SK-N-SH treated with all-trans-retinoic acid at 6 μM for 48 hours (cell line): Measurements from ENCODE around the gene KCNJ18.
"Not testable (repeated sequence)": the region's sequence is repeated elsewhere in the genome, so short reads cannot be mapped to it uniquely, and the experiment has no call there.

ENCODE experiments used
- BACH2 ChIP-seq: fragments of 250-450 bp; sonication (Bioruptor Pico); IDR thresholded peaks from 2 replicates; pipeline ENCODE4 v1.9.0; 2021; ENCODE audit warnings: mild to moderate bottlenecking, borderline replicate concordance
- CSRNP3 ChIP-seq: fragments of 250-450 bp; sonication (Bioruptor Pico); IDR thresholded peaks from 2 replicates; pipeline ENCODE4 v1.5.1; 2021; ENCODE audit warnings: mild to moderate bottlenecking, moderate library complexity
- PATZ1 ChIP-seq: fragments of 250-450 bp; sonication (Bioruptor Pico); IDR thresholded peaks from 2 replicates; pipeline ENCODE4 v1.8.0; 2020; ENCODE audit warnings: mild to moderate bottlenecking, moderate library complexity, borderline replicate concordance
- PPARA ChIP-seq: fragments of 250-450 bp; sonication (Bioruptor Pico); IDR thresholded peaks from 2 replicates; pipeline ENCODE4 v1.5.0; 2020; ENCODE audit warnings: mild to moderate bottlenecking, borderline replicate concordance
- ZFP3 ChIP-seq: fragments of 250-450 bp; sonication (Bioruptor Pico); IDR thresholded peaks from 2 replicates; pipeline ENCODE4 v1.5.0; 2020; ENCODE audit warnings: mild to moderate bottlenecking, moderate library complexity
- ZNF70 ChIP-seq: fragments of 450-650 bp; formaldehyde crosslinking; IDR thresholded peaks from 2 replicates; pipeline ENCODE4 v1.5.0; 2020; ENCODE audit warnings: mild to moderate bottlenecking, moderate library complexity

- TF ChIP-seq PPARA; ZFP3 (CRISPR knock-in tag); PATZ1 (CRISPR knock-in tag); CSRNP3 (CRISPR knock-in tag); BACH2 (CRISPR knock-in tag); ZNF70 (CRISPR knock-in tag): not testable (repeated sequence)
These were observed 35.6 kb upstream of the KCNJ18 start for GRCh38 chr17:21656518-21657309.
